GM21367 (cell line): ENCODE results near the gene WNT2B.

Experiments
- ATAC-seq: cut with Tn5 transposase; IDR thresholded peaks from one replicate; pipeline ENCODE4 v1.9.1; 2021; ENCODE audit not compliant: unreplicated experiment

The WNT2B gene

GRCh38 chr1:112564081-112564480 lies 55.3 kb downstream of the WNT2B start:
- no peak for ATAC-seq

GRCh38 chr1:112565800-112566199 lies 57.0 kb downstream of the WNT2B start:
- no peak for ATAC-seq

GRCh38 chr1:112575154-112575804 lies 66.5 kb downstream of the WNT2B start:
- ATAC-seq = no peak

- ATAC-seq = no peak
Observed at GRCh38 chr1:112576240-112576639, 67.5 kb downstream of the WNT2B start.
